GM12864 (cell line): ENCODE measurements around the gene MRI1.
"Not testable (repeated sequence)": the region's sequence is repeated elsewhere in the genome, so short reads cannot be mapped to it uniquely, and the experiment has no call there.

Experiments used
- DNase-seq: peaks from one replicate; pipeline ENCODE4 v3.0.0-alpha.2; 2011; ENCODE audit warnings: low read depth
- H3K4me3 ChIP-seq: 2 replicates; pipeline ENCODE4 v1.5.1; 2011; ENCODE audit warnings: mild to moderate bottlenecking, low read depth, low read length, control low read depth
- CTCF ChIP-seq: IDR thresholded peaks from 2 replicates; pipeline ENCODE4 v1.5.1; 2011; ENCODE audit warnings: low read depth, mild to moderate bottlenecking, moderate library complexity, low read length, control low read depth, inconsistent platforms; ENCODE audit errors: missing control alignments

MRI1 gene

GRCh38 chr19:13766095-13766481 is 1.8 kb downstream of the MRI1 start:
- no peak overlapping the region for H3K4me3 ChIP-seq
- no peak for DNase-seq
- TF ChIP-seq CTCF, result no peak

- no peak overlapping the region for H3K4me3 ChIP-seq
- no peak for TF ChIP-seq CTCF
- no peak for DNase-seq
Observed at GRCh38 chr19:13768510-13768909, 4.2 kb downstream of the MRI1 start.

GRCh38 chr19:13770013-13770635 is 5.8 kb downstream of the MRI1 start:
- H3K4me3 ChIP-seq, result no peak overlapping the region
- no peak for DNase-seq
- no peak for TF ChIP-seq CTCF

- H3K4me3 ChIP-seq, result peak within 1 kb of the TSS; percentile 99
- no peak for TF ChIP-seq CTCF
- DNase-seq, result peak; percentile 79
Observed at GRCh38 chr19:13774217-13775191, 10.2 kb downstream of the MRI1 start, which contains the start of gene C19orf53. Gene C19orf53 (plus strand): TSS chr19:13774456. CDS start chr19:13774478, 22 bp downstream.

- DNase-seq, result no peak
- TF ChIP-seq CTCF, result no peak
Observed at GRCh38 chr19:13778398-13778797, 14.1 kb downstream of the MRI1 start.

GRCh38 chr19:13778847-13779246 is 14.5 kb downstream of the MRI1 start:
- TF ChIP-seq CTCF, result no peak
- DNase-seq, result no peak
- H3K4me3 ChIP-seq, result no peak overlapping the region

More at GRCh38 chr19:13778398-13778797, 14.1 kb downstream of the MRI1 start:
- no peak overlapping the region for H3K4me3 ChIP-seq

GRCh38 chr19:13779794-13780193 is 15.5 kb downstream of the MRI1 start:
- not testable (repeated sequence) for H3K4me3 ChIP-seq, DNase-seq
